Fibroblast of upper back skin (primary cell): ENCODE results near the gene SLC7A5.
A peak's percentile ranks its signal among the peaks of the same experiment; 100 is the strongest.
"Not testable (repeated sequence)": the region's sequence is repeated elsewhere in the genome, so short reads cannot be mapped to it uniquely, and the experiment has no call there.

ENCODE experiments used
- DNase-seq: peaks from one replicate; pipeline ENCODE4 v3.0.0-alpha.2; 2013

SLC7A5 gene

DNA sequence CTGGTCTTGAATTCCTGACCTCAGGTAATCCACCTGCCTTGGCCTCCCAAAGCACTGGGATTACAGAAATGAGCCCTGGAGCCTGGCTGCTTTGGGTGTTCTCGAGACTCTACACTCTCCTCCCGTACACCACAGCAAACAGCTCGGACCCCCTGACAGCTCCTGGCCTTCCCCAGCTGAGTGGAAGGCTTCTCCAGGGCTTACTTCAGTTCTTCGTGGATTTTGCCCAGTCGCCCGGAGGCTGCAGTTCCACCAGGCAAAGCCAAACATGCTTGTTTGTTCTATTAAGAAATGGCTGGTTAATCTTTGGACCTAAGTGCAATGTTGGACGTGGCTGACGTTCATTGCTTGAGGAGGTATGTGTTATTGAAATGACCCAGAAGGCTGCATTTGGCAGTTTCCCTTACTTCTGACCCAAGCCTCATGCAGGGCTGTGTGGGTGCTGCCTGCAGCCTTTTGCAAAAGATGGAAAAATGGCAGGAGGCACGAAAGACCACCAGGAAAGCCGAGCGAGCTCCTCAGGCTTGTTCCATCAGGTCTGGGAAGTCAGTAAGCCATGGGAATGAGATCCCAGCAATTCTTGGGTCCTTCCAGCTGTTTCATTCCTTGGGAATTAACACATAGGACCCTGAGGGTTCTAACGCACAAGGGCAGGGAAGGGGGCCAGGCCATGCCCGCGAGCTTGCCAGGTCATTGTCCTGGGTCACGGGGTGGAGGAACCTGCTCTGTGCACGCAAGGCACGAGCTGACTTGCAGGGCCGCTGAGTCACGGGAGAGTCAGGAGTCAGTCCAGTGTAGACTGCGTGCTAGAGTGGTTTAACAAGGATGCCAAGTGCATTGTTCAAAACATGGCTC lies 79.6 kb downstream of the SLC7A5 start:
- DNase-seq: peak; percentile 70

DNA sequence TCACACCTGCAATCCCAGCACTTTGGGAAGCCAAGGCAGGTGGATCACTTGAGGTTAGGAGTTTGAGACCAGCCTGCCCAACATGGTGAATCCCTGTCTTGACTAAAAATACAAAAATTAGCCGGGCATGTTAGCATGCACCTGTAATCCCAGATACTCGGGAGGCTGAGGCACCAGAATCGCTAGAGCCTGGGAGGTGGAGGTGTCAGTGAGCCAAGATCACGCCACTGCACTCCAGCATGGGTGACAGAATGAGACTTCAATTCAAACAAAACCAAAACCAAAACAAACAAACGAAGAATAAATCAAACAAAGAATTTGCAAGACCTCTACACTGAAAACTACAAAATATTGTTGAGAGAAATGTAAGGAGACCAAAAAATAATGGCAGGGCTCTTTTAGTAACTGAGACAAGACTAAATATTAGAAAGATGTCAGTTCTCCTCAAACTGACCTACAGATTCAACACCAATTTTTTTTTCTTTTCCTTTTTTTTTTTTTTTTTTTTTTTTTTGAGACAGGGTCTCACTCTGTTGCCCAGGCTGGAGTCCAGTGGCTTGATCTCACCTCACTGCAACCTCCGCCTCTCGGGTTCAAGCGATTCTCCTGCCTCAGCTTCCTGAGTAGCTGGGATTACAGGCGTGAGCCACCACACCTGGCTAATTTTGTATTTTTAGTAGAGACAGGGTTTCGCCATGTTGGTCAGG lies 80.4 kb downstream of the SLC7A5 start:
- not testable (repeated sequence) for DNase-seq

DNA sequence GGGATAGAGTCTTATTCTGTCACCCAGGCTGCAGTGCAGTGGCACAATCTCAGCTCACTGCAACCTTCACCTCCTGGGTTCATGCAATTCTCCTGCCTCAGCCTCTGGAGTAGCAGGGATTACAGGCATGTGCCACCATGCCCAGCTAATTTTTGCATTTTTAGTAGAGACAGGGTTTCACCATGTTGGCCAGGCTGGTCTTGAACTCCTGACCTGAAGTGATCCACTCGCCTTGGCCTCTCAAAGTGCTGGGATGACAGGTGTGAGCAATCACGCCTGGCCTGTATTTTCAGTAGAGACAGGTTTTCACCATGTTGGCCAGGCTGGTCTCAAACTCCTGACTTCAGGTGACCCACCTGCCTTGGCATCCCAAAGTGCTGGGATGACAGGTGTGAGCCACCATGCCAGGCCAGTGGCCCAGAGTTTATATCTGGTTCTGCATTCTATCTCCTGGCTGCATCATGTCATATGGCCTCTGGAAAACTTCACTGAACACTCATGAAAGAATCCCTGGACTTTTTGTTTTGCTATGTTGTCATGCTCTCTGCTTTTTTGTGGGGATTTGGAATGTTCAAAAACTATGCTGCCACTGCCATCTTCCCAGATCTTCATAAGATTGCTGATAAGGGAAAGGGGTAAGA lies 81.7 kb downstream of the SLC7A5 start:
- not testable (repeated sequence) for DNase-seq

DNA sequence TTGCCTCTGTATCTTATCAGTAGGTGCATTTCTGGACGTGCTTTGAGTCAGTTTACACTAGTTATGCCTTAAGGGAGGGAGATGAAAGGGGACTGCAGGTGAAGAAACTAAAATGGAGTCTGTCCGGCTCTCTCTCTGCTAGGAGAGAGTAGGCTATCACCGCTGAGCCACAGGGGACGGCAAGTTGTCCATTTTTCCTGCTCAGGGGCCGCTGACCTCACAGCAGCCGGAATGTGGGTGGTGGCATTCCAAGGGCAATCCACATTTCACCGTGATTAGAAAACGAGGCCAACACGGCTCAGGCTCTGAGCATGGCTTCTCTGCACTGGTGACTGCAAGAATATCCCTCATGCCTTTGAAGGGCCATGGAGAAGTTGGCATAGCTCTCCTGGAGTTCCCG lies 84.5 kb downstream of the SLC7A5 start:
- DNase-seq: peak; percentile 44

DNA sequence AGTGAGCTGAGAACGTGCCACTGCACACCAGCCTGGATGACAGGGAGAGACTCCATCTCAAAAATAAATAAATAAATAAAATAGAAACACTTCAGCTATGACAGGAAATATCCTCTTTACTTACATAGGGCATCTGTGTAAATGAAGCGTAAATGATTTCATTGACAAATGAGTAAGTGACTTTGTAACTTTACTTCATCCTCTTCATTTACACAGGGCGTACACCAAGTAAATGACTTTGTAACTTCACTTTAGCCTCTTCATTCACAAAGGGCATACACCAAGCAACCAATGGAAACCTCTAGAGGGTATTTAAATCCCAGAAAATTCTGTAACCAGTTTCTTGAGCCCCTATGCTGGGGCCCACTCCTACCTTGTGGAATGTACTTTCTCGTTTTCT lies 87.3 kb downstream of the SLC7A5 start:
- DNase-seq: no peak

DNA sequence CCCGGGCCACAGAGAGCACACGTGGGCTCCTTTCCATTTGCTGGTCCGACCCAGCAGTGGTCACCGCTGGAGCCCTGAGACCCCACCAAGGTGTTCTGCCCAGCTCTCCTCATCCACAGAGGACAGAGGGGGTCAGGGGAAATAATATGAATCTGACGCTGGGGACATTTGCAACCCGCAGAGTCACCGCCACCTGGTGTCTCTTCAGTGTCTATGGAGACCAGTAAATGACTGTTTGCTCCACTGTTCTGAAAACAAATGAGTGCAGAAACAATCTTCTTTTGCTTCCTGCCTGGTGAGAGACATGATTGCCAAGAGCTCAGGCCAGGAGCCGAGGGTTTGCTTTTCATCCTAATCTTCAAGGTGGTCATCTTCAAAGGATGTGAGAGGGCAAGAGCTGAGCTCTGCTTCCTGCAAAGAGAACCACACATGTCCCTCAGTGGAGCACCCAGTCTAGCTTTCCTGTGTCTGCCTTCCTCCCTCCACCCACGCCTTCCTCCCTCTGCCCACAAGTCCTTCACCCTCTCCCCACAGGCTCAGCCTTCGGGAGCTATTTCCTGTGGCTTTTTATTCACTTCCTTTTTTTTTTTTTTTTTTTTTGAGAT lies 88.8 kb downstream of the SLC7A5 start:
- DNase-seq: peak; percentile 44
